Activated T-helper 1 cell treated with anti-CD3 and anti-CD28 coated beads, Interleukin-2, amount 50 U/mL, for 16 hours (primary cell): ENCODE results near the gene LUC7L3.

Experiments
- DNase-seq, 2 donors: peaks; one replicate each; pipeline ENCODE4 v3.0.0-alpha.2; 2020; ENCODE audit warnings: low read depth in 1 of 2, low spot score in 1 of 2

The LUC7L3 gene

GRCh38 chr17:50685691-50686493 is 33.5 kb upstream of the LUC7L3 start:
- no peak for DNase-seq

- DNase-seq = no peak
Measured at GRCh38 chr17:50686494-50687199, 32.8 kb upstream of the LUC7L3 start.

- no peak for DNase-seq
Measured at GRCh38 chr17:50687200-50688066, 32.0 kb upstream of the LUC7L3 start.

- no peak for DNase-seq
Measured at GRCh38 chr17:50688245-50688644, 31.2 kb upstream of the LUC7L3 start.

GRCh38 chr17:50689251-50689650 is 30.2 kb upstream of the LUC7L3 start:
- DNase-seq = no peak

- DNase-seq = no peak
Measured at GRCh38 chr17:50689956-50690886, 29.2 kb upstream of the LUC7L3 start.

- DNase-seq = no peak
Measured at GRCh38 chr17:50690887-50691549, 28.4 kb upstream of the LUC7L3 start.

GRCh38 chr17:50691550-50692447 is 27.6 kb upstream of the LUC7L3 start:
- DNase-seq = no peak

- no peak for DNase-seq
Measured at GRCh38 chr17:50692448-50693035, 26.9 kb upstream of the LUC7L3 start.

- DNase-seq = no peak
Measured at GRCh38 chr17:50693036-50693682, 26.2 kb upstream of the LUC7L3 start.

- DNase-seq = no peak
Measured at GRCh38 chr17:50696365-50696879, 23.0 kb upstream of the LUC7L3 start.

GRCh38 chr17:50697062-50697461 is 22.3 kb upstream of the LUC7L3 start:
- DNase-seq = no peak

- DNase-seq = no peak
Measured at GRCh38 chr17:50697663-50698272, 21.6 kb upstream of the LUC7L3 start.

- no peak for DNase-seq
Measured at GRCh38 chr17:50699410-50699809, 20.0 kb upstream of the LUC7L3 start.

GRCh38 chr17:50703162-50703561 is 16.2 kb upstream of the LUC7L3 start:
- no peak for DNase-seq

GRCh38 chr17:50707289-50708049 is 11.9 kb upstream of the LUC7L3 start, which contains the start of gene ANKRD40:
Gene ANKRD40, minus strand, starts transcription at chr17:50707914. Its CDS starts 260 bp downstream, at chr17:50707654.
- peak; percentile 84 to 85 for DNase-seq
